Kidney (tissue), 14 donors: ENCODE data around the gene STX16. TPM values are rescaled to one million over a fixed set of nuclear protein-coding genes. Genes with fewer than 3 reads are reported as not detected.

Source experiments
- DNase-seq, 5 donors: peaks; one replicate each; pipeline ENCODE4 v3.0.0-alpha.2; 2013 to 2020
- FAIRE-seq: peaks from 2 replicates; lab custom pipeline; 2012; peaks lifted over from hg19 to GRCh38; lab: Jason Lieb, UNC
- H3K27ac ChIP-seq, 2 donors: one replicate each; pipeline ENCODE4 v1.7.0; 2013; ENCODE audit warnings: low read depth in 2 of 2, low read length in 2 of 2, inconsistent platforms in 1 of 2
- H3K27me3 ChIP-seq: one replicate; pipeline ENCODE4 v1.7.1; 2013; ENCODE audit warnings: low read length, inconsistent platforms; ENCODE audit not compliant: control insufficient read depth, insufficient read depth
- H3K36me3 ChIP-seq, 3 donors: one replicate each; pipeline versions ENCODE4 v1.7.0 to v1.7.1; 2013; ENCODE audit warnings: low read length in 3 of 3, control low read depth in 1 of 3, inconsistent platforms in 1 of 3; ENCODE audit not compliant: insufficient read depth in 3 of 3, control insufficient read depth in 2 of 3
- H3K4me1 ChIP-seq, 3 donors: one replicate each; pipeline versions ENCODE4 v1.7.0 to v1.7.1; 2013; ENCODE audit warnings: low read length in 3 of 3, inconsistent platforms in 1 of 3, low read depth in 1 of 3; ENCODE audit not compliant: control insufficient read depth in 2 of 3, insufficient read depth in 2 of 3
- H3K4me3 ChIP-seq, 3 donors: one replicate each; pipeline versions ENCODE4 v1.7.0 to v1.8.1; 2013; ENCODE audit warnings: low read length in 3 of 3, control low read depth in 1 of 3, inconsistent platforms in 1 of 3
- H3K9ac ChIP-seq, 3 donors: one replicate each; pipeline versions ENCODE4 v1.7.0 to v1.7.1; 2013; ENCODE audit warnings: low read length in 3 of 3, control low read depth in 1 of 3, inconsistent platforms in 1 of 3
- H3K9me3 ChIP-seq, 3 donors: one replicate each; pipeline versions ENCODE4 v1.7.0 to v1.7.1; 2013; ENCODE audit warnings: low read length in 3 of 3, control low read depth in 1 of 3, inconsistent platforms in 1 of 3; ENCODE audit not compliant: control insufficient read depth in 2 of 3, insufficient read depth in 1 of 3
- CTCF ChIP-seq: IDR thresholded peaks from 3 replicates; pipeline ENCODE4 v1.5.1; 2012; ENCODE audit warnings: mild to moderate bottlenecking, moderate library complexity, borderline replicate concordance; ENCODE audit not compliant: insufficient read depth; ENCODE audit errors: extremely low read depth
- intact Hi-C: fragments of 100-400 bp; cut with DNase I; formaldehyde crosslinking; loops from one replicate; pipeline ENCODE4 v1.11.1; 2022
- polyA plus RNA-seq: library from polyadenylated mRNA; stranded (reverse); fragments of 350-450 nt; fragmentation: Illumina TruSeq; extraction: RNeasy Lipid Tissue Mini Kit (QIAGEN cat#74804); gene quantifications from one replicate; pipeline ENCODE4 v1.2.3, GENCODE V29; 2014; ENCODE audit warnings: low read depth, low replicate concordance; ENCODE audit not compliant: insufficient read depth
- total RNA-seq: library from RNA; stranded (reverse); fragmentation: NEBNext Ultra II Directional; extraction: Animal tissue kit (Norgen Biotek cat#: 25700); gene quantifications from one replicate; pipeline ENCODE4 v1.2.1, GENCODE V29; 2021
- donor health status: control.
- donor health status: control.
- donor health status: control.
- donor health status: control.
- donor health status: control.
- donor health status: DM: yes; HTN: yes; CAD: no.
- donor health status: Normal renal cell carcinoma (clear cell type).

The STX16 gene
- total and polyA plus RNA-seq, 2 donors from 2014 or later, result 20.6 to 60.7 TPM

GRCh38 chr20:58718121-58718563 is 67.1 kb downstream of the STX16 start:
- intact Hi-C loops, result no loop called here
- DNase-seq (peak in 3 of 5 donors; percentile 7 to 51 (median 22)), FAIRE-seq (no peak)
- Histone ChIP-seq H3K9ac (no peak overlapping the region), H3K36me3 (no peaks in the 10 kb centered on the region), H3K27ac (no peak overlapping the region), H3K27me3 (no peaks in the 10 kb centered on the region), H3K9me3 (no peaks in the 10 kb centered on the region), H3K4me1 (peaks cover 0 to 2% (median 0%) of the 10 kb centered on the region in 3 donors), H3K4me3 (no peak overlapping the region)
- no peak for TF ChIP-seq CTCF

GRCh38 chr20:58718729-58719128 is 67.6 kb downstream of the STX16 start:
- intact Hi-C loops, result no loop called here
- Histone ChIP-seq H3K36me3 (no peaks in the 10 kb centered on the region), H3K4me3 (no peak overlapping the region), H3K27me3 (no peaks in the 10 kb centered on the region), H3K9me3 (no peaks in the 10 kb centered on the region), H3K9ac (no peak overlapping the region), H3K27ac (no peak overlapping the region), H3K4me1 (peaks cover 0 to 2% (median 0%) of the 10 kb centered on the region in 3 donors)
- DNase-seq (peak in 2 of 5 donors; percentile 30 to 56), FAIRE-seq (no peak)
- no peak for TF ChIP-seq CTCF

GRCh38 chr20:58719258-58719657 is 68.2 kb downstream of the STX16 start:
- Histone ChIP-seq H3K9me3 (no peaks in the 10 kb centered on the region), H3K27me3 (no peaks in the 10 kb centered on the region), H3K4me1 (peaks cover 0 to 2% (median 0%) of the 10 kb centered on the region in 3 donors), H3K4me3 (no peak overlapping the region), H3K9ac (no peak overlapping the region), H3K36me3 (no peaks in the 10 kb centered on the region), H3K27ac (no peak overlapping the region)
- TF ChIP-seq CTCF, result no peak
- DNase-seq (peak in 1 of 5 donors; percentile 26), FAIRE-seq (no peak)
- intact Hi-C loops, result no loop called here

- H3K9ac ChIP-seq, result no peak overlapping the region
- FAIRE-seq (no peak), DNase-seq (peak in 2 of 5 donors; percentile 8 to 29)
- H3K9me3 ChIP-seq, result no peaks in the 10 kb centered on the region
- intact Hi-C loops, result no loop called here
- H3K4me1 ChIP-seq, result peaks cover 0 to 2% (median 0%) of the 10 kb centered on the region in 3 donors
- no peaks in the 10 kb centered on the region for H3K36me3 ChIP-seq
- H3K4me3 ChIP-seq, result no peak overlapping the region
- H3K27me3 ChIP-seq, result no peaks in the 10 kb centered on the region
- H3K27ac ChIP-seq, result no peak overlapping the region
- no peak for TF ChIP-seq CTCF
Observed at GRCh38 chr20:58719971-58720371, 68.9 kb downstream of the STX16 start.
